Neural progenitor cell (in vitro differentiated cells): ENCODE measurements around the gene TMEM87B. TPM values are rescaled to one million over a fixed set of nuclear protein-coding genes. Genes with fewer than 3 reads are reported as not detected.

Experiments used
- DNase-seq: peaks from one replicate; pipeline ENCODE4 v3.0.0-alpha.2; 2016; ENCODE audit warnings: low spot score
- H2AFZ ChIP-seq: fragments of 200-600 bp; sonication (generic); replicated peaks from 2 replicates; pipeline ENCODE4 v1.6.1; 2016; ENCODE audit warnings: antibody characterized with exemption
- H3F3A ChIP-seq: fragments of 200-600 bp; sonication (generic); 2 replicates; pipeline ENCODE4 v1.6.1; 2016; ENCODE audit warnings: antibody characterized with exemption, low read depth
- H3K27ac ChIP-seq: fragments of 200-600 bp; sonication (generic); 2 replicates; pipeline ENCODE4 v1.5.1; 2016; ENCODE audit warnings: mild to moderate bottlenecking
- H3K27me3 ChIP-seq: fragments of 200-600 bp; sonication (generic); 2 replicates; pipeline ENCODE4 v1.6.1; 2016; ENCODE audit warnings: mild to moderate bottlenecking, moderate library complexity
- H3K36me3 ChIP-seq: fragments of 200-600 bp; sonication (generic); 2 replicates; pipeline ENCODE4 v1.5.1; 2016
- H3K4me1 ChIP-seq: fragments of 200-600 bp; sonication (generic); 2 replicates; pipeline ENCODE4 v1.6.1; 2016; ENCODE audit warnings: mixed run types
- H3K4me2 ChIP-seq: fragments of 200-600 bp; sonication (generic); 2 replicates; pipeline ENCODE4 v1.6.1; 2016
- H3K4me3 ChIP-seq: fragments of 200-600 bp; sonication (generic); 2 replicates; pipeline ENCODE4 v1.5.1; 2016
- H3K79me2 ChIP-seq: fragments of 200-600 bp; sonication (generic); 2 replicates; pipeline ENCODE4 v1.6.1; 2016; ENCODE audit warnings: low read depth
- H3K9ac ChIP-seq: fragments of 200-600 bp; sonication (generic); 2 replicates; pipeline ENCODE4 v1.6.1; 2016
- H3K9me3 ChIP-seq: fragments of 200-600 bp; sonication (generic); 2 replicates; pipeline ENCODE4 v1.5.1; 2016; ENCODE audit warnings: low read depth
- H4K20me1 ChIP-seq: fragments of 200-600 bp; sonication (generic); 2 replicates; pipeline ENCODE4 v1.6.1; 2016; ENCODE audit warnings: low read depth
- H3K27ac Mint-ChIP-seq: 3 replicates; pipeline ENCODE4 v1.8.0; 2021; ENCODE audit warnings: mixed read lengths
- H3K27me3 Mint-ChIP-seq: 2 replicates; pipeline ENCODE4 v1.8.0; 2022; ENCODE audit warnings: low read depth, mild to moderate bottlenecking, inconsistent platforms, moderate library complexity, mixed read lengths; ENCODE audit not compliant: insufficient read depth
- H3K36me3 Mint-ChIP-seq: 3 replicates; pipeline ENCODE4 v1.8.0; 2021; ENCODE audit warnings: mixed read lengths
- H3K4me1 Mint-ChIP-seq: 3 replicates; pipeline ENCODE4 v1.8.0; 2021; ENCODE audit warnings: mixed read lengths
- H3K4me3 Mint-ChIP-seq: 3 replicates; pipeline ENCODE4 v1.8.0; 2021; ENCODE audit warnings: mild to moderate bottlenecking, moderate library complexity, mixed read lengths
- H3K9me3 Mint-ChIP-seq: 3 replicates; pipeline ENCODE4 v1.8.0; 2020; ENCODE audit warnings: mixed read lengths
- CTCF ChIP-seq: fragments of 200-600 bp; sonication (generic); IDR thresholded peaks from 2 replicates; pipeline ENCODE4 v1.5.1; 2017; ENCODE audit warnings: antibody characterized with exemption, mild to moderate bottlenecking
- EZH2 ChIP-seq: fragments of 200-600 bp; sonication (generic); IDR thresholded peaks from 2 replicates; pipeline ENCODE4 v1.6.1; 2017; ENCODE audit warnings: antibody characterized with exemption, mild to moderate bottlenecking, moderate library complexity
- EZH2phosphoT487 ChIP-seq: fragments of 200-600 bp; sonication (generic); IDR thresholded peaks from 2 replicates; pipeline ENCODE4 v1.6.1; 2017; ENCODE audit warnings: antibody characterized with exemption
- total RNA-seq: library from RNA; depleted of rRNA; stranded (reverse); fragments of >200 nt; gene quantifications from 2 replicates; pipeline ENCODE4 v1.2.3, GENCODE V29; 2015; ENCODE audit warnings: low replicate concordance

TMEM87B gene
- total RNA-seq, 1 donor from 2014 or later = 34.4 TPM

- Mint-ChIP-seq H3K27ac (no peak overlapping the region), H3K36me3 (peaks cover 4% of the 10 kb centered on the region), H3K4me1 (no peaks in the 10 kb centered on the region), H3K4me3 (no peak overlapping the region), H3K27me3 (peaks cover 2% of the 10 kb centered on the region), H3K9me3 (no peaks in the 10 kb centered on the region)
- H3K4me2 ChIP-seq = no peak overlapping the region
- no peaks in the 10 kb centered on the region for H3K79me2 ChIP-seq
- no peaks in the 10 kb centered on the region for H3K36me3 ChIP-seq
- no peaks in the 10 kb centered on the region for H3K9me3 ChIP-seq
- no peak overlapping the region for H3K4me3 ChIP-seq
- H3K4me1 ChIP-seq = peaks cover 2% of the 10 kb centered on the region
- H3K9ac ChIP-seq = no peak overlapping the region
- no peaks in the 10 kb centered on the region for H4K20me1 ChIP-seq
- no peak overlapping the region for H3K27ac ChIP-seq
- no peak for DNase-seq
- H3F3A ChIP-seq = no peaks in the 10 kb centered on the region
- H3K27me3 ChIP-seq = no peaks in the 10 kb centered on the region
- no peak overlapping the region for H2AFZ ChIP-seq
- TF ChIP-seq CTCF = no peak
- TF ChIP-seq EZH2 = no peak
- no peak for TF ChIP-seq EZH2phosphoT487
These were observed 30.1 kb upstream of the TMEM87B start for GRCh38 chr2:112024896-112025491.

- Mint-ChIP-seq H3K27me3 (peaks cover 2% of the 10 kb centered on the region), H3K4me3 (no peak overlapping the region), H3K27ac (no peak overlapping the region), H3K4me1 (peaks cover under 1% of the 10 kb centered on the region), H3K9me3 (no peaks in the 10 kb centered on the region), H3K36me3 (no peaks in the 10 kb centered on the region)
- no peaks in the 10 kb centered on the region for H3K27me3 ChIP-seq
- no peaks in the 10 kb centered on the region for H3K36me3 ChIP-seq
- DNase-seq = no peak
- no peak overlapping the region for H3K4me2 ChIP-seq
- peaks cover 7% of the 10 kb centered on the region for H3K4me1 ChIP-seq
- H3K9ac ChIP-seq = no peak overlapping the region
- no peak overlapping the region for H3K4me3 ChIP-seq
- TF ChIP-seq CTCF (no peak), EZH2 (no peak), EZH2phosphoT487 (no peak)
- H3K9me3 ChIP-seq = no peaks in the 10 kb centered on the region
- no peak overlapping the region for H3K27ac ChIP-seq
- no peak overlapping the region for H2AFZ ChIP-seq
- peaks cover 12% of the 10 kb centered on the region for H3F3A ChIP-seq
- no peaks in the 10 kb centered on the region for H3K79me2 ChIP-seq
- H4K20me1 ChIP-seq = no peaks in the 10 kb centered on the region
These were observed 28.6 kb upstream of the TMEM87B start for GRCh38 chr2:112026509-112026908.

GRCh38 chr2:112027767-112028166, 27.3 kb upstream of the TMEM87B start:
- Histone ChIP-seq H2AFZ (no peak overlapping the region), H3F3A (peaks cover 21% of the 10 kb centered on the region), H3K79me2 (no peaks in the 10 kb centered on the region), H3K36me3 (no peaks in the 10 kb centered on the region), H4K20me1 (no peaks in the 10 kb centered on the region), H3K9ac (no peak overlapping the region), H3K27ac (no peak overlapping the region), H3K9me3 (no peaks in the 10 kb centered on the region), H3K4me1 (peaks cover 15% of the 10 kb centered on the region), H3K4me2 (no peak overlapping the region), H3K27me3 (no peaks in the 10 kb centered on the region), H3K4me3 (no peak overlapping the region)
- no peak overlapping the region for H3K4me3 Mint-ChIP-seq
- peaks cover 6% of the 10 kb centered on the region for H3K4me1 Mint-ChIP-seq
- no peaks in the 10 kb centered on the region for H3K9me3 Mint-ChIP-seq
- peaks cover 2% of the 10 kb centered on the region for H3K27me3 Mint-ChIP-seq
- no peak overlapping the region for H3K27ac Mint-ChIP-seq
- no peak for TF ChIP-seq EZH2
- no peak for TF ChIP-seq CTCF
- no peak for TF ChIP-seq EZH2phosphoT487
- H3K36me3 Mint-ChIP-seq = no peaks in the 10 kb centered on the region
- no peak for DNase-seq
